ENCODE results near the gene LMOD2.

The LMOD2 gene

DNA sequence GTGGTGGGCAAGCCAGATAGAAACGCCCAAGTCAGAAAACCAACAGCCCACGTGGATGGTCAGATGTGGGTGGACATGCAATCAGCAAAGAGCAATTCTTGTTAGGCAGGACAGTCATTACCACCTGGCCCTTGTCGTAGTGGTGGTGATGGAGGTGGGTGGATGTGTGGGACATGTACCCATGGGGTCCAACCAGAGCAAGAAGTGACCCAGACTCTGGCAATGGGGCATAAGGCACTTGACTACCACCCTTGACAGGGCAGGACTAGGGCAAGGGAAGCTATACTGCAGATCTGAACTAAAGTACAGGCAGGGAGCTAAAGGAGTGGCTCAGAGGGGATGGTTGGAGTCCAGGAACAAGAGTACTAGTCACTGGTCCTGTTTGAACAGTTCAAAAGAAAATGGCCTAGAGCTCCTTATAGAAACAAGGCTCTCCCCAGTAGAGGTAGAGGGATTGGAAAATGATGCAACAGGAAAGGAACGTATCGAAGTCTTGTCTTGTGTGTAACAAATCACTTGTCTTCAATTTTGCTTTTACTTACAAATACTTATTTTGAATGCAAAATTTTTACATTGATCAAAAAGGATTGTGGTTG, 17.6 kb downstream of the LMOD2 start:
- DNase-seq (ENCODE audit: low read depth in 3 of 3): no peak

DNA sequence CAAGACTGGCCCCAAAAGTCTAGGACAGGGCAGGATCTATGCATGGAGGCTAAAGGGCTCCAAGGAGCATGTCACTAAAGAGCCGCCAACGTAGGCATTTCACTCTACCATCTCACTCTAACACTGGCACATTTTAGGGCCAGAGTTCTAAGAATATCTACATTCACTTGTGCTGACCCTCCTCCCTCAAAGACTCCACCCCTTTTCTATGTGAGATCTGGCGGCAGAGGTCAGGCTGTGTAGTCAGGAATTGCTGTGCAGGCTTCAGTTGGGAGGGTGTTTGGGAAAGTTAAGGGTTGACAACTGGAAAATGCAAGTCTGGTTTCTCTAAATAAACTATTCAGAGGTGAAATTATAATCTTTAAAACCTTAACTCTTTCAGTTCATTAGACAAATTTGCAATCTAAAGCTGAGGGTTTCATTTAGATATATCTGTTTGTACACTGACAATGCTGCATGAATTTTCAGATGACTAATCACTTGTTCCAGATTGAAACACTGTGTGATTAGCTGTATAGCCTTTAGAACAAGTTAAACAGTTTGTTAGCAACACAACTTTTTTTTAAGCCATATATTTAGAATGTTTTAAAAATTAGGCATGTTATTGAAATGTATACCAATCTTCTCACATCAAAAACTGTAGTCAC, 18.2 kb downstream of the LMOD2 start:
- DNase-seq (ENCODE audit: low read depth in 3 of 3): no peak

DNA sequence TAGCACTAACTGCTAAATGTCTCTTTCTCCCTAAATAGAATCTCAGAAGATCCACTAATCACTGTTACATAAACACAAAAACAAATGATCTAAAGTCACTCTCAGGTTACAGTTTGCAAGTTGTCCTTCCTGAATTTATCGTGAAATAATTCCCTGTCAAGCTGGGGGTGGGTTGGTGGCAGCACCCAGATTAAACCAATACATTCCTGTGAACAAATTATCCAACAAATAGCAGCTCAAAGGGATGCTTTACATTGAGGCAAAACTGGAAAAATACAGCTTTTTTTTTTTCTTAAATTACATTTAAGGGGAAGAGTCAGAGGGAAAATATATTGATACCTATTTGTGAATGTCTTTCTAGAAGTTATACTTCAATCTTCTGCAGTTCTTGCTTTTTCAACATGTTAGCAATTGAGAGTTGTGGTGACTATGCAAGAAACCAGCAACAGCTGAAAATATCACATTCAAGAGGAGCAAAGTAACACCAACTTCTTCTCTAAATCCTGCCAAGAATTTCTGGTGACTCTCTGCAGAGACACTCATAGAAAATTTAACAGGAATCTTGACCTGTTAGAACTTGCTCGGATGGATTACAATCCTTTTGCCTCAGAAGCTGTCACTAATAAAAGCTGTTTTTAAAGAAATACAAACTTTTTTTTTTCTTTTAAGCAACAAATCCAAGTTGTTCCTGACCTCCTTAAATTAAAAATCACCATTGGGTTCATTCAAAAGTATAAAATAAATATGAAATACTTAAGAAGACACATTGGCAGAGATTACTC, 18.9 kb downstream of the LMOD2 start:
- DNase-seq (ENCODE audit: low read depth in 3 of 3): no peak

- DNase-seq (ENCODE audit: low read depth in 3 of 3): no peak
Observed at GRCh38 chr7:123675181-123675473, 19.5 kb downstream of the LMOD2 start.

GRCh38 chr7:123677061-123677715, 21.5 kb downstream of the LMOD2 start:
- DNase-seq (ENCODE audit: low read depth in 3 of 3): no peak

DNA sequence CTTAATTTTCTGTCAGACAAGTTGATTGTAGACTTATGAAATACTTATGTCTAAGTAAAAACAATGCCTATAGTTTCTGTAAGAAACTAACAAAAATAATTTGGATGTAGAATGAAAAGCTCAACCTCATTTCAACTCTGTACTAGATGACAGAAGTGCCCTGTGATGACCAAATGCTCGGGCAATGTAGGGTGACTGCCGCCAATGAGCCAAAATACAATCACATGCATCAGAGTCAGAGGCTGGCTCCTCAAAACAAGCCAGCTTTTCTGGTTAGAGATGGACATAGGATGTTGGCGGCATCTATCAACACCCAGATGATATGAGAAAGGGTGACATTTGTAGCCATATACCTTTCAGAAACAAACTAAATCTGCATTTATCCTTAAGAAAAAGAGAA, 23.9 kb downstream of the LMOD2 start:
- no peak for DNase-seq (ENCODE audit: low read depth in 3 of 3)

GRCh38 chr7:123680580-123680979, 24.9 kb downstream of the LMOD2 start:
- no peak for DNase-seq (ENCODE audit: low read depth in 3 of 3)

DNA sequence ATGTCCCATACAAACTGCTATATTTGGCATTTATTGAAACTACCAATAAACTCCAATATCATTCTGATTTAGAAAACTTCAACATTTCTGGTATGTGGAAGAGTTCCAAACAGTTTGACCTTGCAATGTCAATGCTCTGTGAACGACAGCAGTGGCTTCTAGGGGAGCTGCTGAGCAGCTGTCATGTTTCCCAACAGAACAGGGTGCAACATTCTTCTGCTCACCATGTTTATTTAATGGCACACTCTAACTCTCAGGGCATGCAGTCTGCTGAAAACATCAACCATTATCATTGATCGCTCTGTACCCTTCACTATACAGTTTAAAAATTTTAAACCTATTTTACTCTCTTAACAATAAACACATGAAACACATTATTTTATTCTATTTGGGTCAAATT, 25.9 kb downstream of the LMOD2 start:
- DNase-seq (ENCODE audit: low read depth in 3 of 3): no peak

DNA sequence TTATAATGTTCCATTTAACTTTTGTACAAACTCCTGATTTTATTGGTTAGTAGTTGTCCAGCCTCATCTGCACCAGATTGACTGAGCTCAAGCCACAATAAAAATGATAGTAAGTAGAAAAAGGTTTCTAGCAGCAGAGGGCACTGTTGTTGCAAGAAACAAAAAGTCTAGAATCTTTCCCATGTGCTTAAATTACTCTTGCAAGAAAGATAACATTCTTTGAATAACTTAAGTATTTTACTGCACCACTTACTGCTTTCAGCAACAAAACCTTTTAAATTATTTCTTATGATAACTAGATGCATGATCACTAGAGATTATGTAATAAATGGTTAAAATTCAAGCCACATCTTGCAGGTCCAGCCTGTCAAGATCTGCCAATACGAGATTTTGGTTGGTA, 27.0 kb downstream of the LMOD2 start:
- no peak for DNase-seq (ENCODE audit: low read depth in 3 of 3)

DNA sequence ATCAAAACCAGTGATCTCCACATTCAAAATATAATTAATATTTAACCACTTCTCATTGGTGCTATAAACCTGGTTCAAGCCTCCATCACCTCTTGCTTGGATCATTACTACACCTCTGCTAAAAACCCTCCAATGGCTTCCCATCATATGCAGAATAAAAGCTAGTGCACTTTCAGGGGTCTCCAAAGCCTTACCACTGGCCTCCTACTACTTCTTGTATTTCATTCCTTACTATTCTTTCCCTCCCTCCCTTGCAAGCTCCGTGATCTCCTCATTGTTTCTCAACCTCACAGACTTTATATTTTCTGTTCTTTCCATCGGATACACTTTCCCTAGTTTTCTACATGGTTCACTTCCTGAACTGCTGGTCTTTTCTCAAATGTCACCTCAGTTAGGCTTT, 31.5 kb downstream of the LMOD2 start:
- no peak for DNase-seq (ENCODE audit: low read depth in 3 of 3)

- DNase-seq (ENCODE audit: low read depth in 3 of 3): no peak
Observed at GRCh38 chr7:123687727-123688126, 32.1 kb downstream of the LMOD2 start.

- DNase-seq (ENCODE audit: low read depth in 3 of 3): no peak
Observed at GRCh38 chr7:123689250-123689649, 33.6 kb downstream of the LMOD2 start.

- DNase-seq (ENCODE audit: low read depth in 3 of 3): no peak
Observed at GRCh38 chr7:123690550-123690949, 34.9 kb downstream of the LMOD2 start.

GRCh38 chr7:123692471-123692877, 36.8 kb downstream of the LMOD2 start:
- no peak for DNase-seq (ENCODE audit: low read depth in 3 of 3)

GRCh38 chr7:123695944-123696677, 40.4 kb downstream of the LMOD2 start:
- DNase-seq (ENCODE audit: low read depth in 3 of 3): no peak

DNA sequence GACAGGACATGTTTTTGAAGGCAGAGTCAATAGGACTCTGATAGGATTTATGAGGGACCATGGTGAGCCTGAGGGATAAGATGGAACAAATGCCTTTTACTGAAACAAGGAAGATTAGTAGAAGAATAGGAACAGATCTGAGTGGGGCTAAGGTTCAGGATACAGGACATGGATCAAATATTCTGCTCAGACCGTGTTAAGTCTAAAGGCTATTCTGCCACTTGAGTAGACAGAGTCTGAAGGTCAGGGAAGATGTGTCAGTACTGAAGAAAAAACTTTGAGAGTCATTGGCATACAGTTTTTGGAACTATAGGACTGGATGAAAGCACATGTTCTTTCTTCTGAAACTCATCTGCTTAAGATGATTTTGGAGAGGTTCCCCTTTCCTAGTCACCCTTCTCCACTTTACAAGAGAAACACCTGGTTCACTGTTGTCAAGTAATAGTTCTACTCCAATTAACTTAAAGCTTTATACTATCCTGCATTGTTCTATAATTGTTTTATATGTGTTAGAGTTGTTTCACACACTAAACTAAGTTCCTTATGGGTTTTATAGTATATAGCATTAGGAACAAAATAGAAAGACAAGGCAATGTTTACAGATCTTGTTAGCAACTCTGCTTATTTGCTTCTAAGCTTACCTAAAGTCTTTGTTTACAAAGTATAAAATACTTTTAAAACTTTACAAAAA, 49.7 kb downstream of the LMOD2 start:
- DNase-seq (ENCODE audit: low read depth in 3 of 3): no peak

- DNase-seq (ENCODE audit: low read depth in 3 of 3): no peak
Observed at GRCh38 chr7:123709525-123709924, 53.9 kb downstream of the LMOD2 start.

DNA sequence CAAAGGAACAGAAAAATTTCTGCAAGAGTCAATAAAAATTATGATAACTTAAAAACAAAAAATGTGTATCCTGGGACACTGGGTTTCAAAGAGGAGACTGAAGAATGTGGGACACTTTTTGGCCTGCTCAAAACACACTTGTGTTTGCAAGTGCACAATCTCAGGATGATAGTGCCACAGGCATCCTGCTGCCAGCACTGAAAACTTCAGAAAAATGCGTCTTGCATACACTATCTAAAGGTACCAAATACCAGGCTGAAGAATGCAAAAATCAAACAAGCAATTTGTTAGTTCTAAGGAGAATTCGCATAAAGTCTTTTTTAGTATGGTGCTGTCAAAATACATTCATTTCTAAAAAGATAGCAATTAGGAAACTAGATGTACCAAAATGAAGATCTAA, 55.0 kb downstream of the LMOD2 start:
- no peak for DNase-seq (ENCODE audit: low read depth in 3 of 3)

DNA sequence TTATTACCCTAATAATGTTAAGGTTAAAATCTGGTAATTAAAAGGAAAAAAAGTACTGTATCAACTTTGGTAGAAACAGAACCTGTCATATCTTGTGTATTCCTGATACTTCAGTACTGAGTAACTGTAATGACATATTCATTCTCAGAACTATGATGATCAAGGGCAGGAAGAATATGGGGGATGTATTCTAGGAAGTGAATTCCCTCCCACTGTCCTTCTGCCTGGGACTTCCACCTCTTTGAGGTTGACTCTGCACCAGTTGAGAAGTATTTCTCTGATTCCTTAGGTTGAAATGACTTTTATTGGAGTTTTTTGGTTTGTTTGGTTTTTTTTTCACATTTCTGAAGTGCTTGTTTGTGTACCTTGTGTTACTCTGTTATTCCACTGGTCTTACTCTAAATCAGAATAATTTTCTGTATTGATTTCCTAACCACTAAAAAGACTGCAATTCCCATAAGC, 56.2 kb downstream of the LMOD2 start:
- no peak for DNase-seq (ENCODE audit: low read depth in 3 of 3)

DNA sequence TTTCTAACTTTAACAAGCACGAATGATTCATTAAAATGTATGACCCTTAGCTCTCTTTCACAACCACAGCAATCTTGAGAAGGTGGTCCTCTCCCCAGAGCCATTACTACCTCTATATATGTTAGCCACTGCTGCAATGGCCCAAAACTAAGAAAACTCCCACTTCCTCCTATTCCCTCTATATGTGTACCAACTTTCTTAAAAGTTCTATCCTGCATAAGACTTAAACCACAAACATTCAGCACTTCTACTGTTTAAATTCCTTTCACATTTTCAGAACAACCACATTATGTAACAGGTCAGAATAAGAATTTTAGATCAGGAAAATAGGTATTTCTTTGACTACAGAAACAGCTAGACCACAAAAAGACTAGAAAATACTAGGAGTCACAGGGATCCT, 57.0 kb downstream of the LMOD2 start:
- DNase-seq (ENCODE audit: low read depth in 3 of 3): no peak
